H1 (cell line): ENCODE results near the gene CADM1. TPM values are rescaled to one million over a fixed set of nuclear protein-coding genes. Genes with fewer than 3 reads are reported as not detected.

Experiments used
- CTCF ChIA-PET: fragments of 300-600 bp; sonication (Branson Sonifier 250); formaldehyde crosslinking; loops from one replicate; lab custom pipeline; 2021; ENCODE audit not compliant: partially characterized antibody; lab: Charles Lee
- POLR2A ChIA-PET: fragments of 300-600 bp; sonication (Branson Sonifier 250); formaldehyde crosslinking; loops from one replicate; lab custom pipeline; 2021; ENCODE audit warnings: inconsistent platforms; ENCODE audit not compliant: partially characterized antibody; lab: Charles Lee
- DNase-seq, 2 experiments: peaks; one replicate each; pipeline versions ENCODE4 v3.0.0 to v3.0.0-alpha.2; 2010 to 2022; ENCODE audit warnings: low spot score in 2 of 2, low read depth in 1 of 2, mixed read lengths in 1 of 2
- FAIRE-seq: peaks from 2 replicates; lab custom pipeline; 2011; peaks lifted over from hg19 to GRCh38; lab: Jason Lieb, UNC
- H2AFZ ChIP-seq: 2 replicates; pipeline ENCODE4 v1.8.1; 2012; ENCODE audit warnings: low read length, inconsistent platforms
- H2AK5ac ChIP-seq: 2 replicates; pipeline ENCODE4 v1.6.1; 2013; ENCODE audit warnings: low read depth, low read length
- H2BK120ac ChIP-seq: replicated peaks from 2 replicates; pipeline ENCODE3; 2013; ENCODE audit warnings: low read depth, low read length, inconsistent platforms
- H2BK12ac ChIP-seq: 2 replicates; pipeline ENCODE4 v1.6.1; 2013; ENCODE audit warnings: low read depth, low read length
- H2BK15ac ChIP-seq: 2 replicates; pipeline ENCODE4 v1.6.1; 2013; ENCODE audit warnings: low read length
- H2BK20ac ChIP-seq: 2 replicates; pipeline ENCODE4 v1.6.1; 2013; ENCODE audit warnings: low read length
- H2BK5ac ChIP-seq: 2 replicates; pipeline ENCODE4 v1.6.1; 2013; ENCODE audit warnings: low read depth, low read length
- H3K14ac ChIP-seq: 2 replicates; pipeline ENCODE4 v1.6.1; 2013; ENCODE audit warnings: inconsistent platforms; ENCODE audit not compliant: insufficient read length
- H3K18ac ChIP-seq: 2 replicates; pipeline ENCODE4 v1.6.1; 2013; ENCODE audit warnings: low read length; ENCODE audit errors: extremely low read depth
- H3K23ac ChIP-seq: 2 replicates; pipeline ENCODE4 v1.6.1; 2013; ENCODE audit warnings: inconsistent platforms; ENCODE audit not compliant: insufficient read length
- H3K23me2 ChIP-seq: 2 replicates; pipeline ENCODE4 v1.6.1; 2013; ENCODE audit warnings: low read depth, low read length
- H3K27ac ChIP-seq: 2 replicates; pipeline ENCODE4 v1.6.1; 2011; ENCODE audit warnings: low read depth, low read length, inconsistent platforms
- H3K27me3 ChIP-seq, 4 experiments: replicated peaks in 1 of 4; 1 replicate in 1 of 4; 2 replicates in 3 of 4; pipeline versions ENCODE4 v1.6.1 to v1.8.1; 2011 to 2013; ENCODE audit warnings: low read length in 3 of 4, mild to moderate bottlenecking in 3 of 4, inconsistent platforms in 2 of 4, mixed read lengths in 2 of 4, moderate library complexity in 1 of 4; ENCODE audit not compliant: control insufficient read depth in 3 of 4, insufficient read depth in 3 of 4; ENCODE audit errors: extremely low read depth in 1 of 4
- H3K36me3 ChIP-seq, 4 experiments: 2 replicates each; pipeline versions ENCODE4 v1.6.1 to v1.8.1; 2011 to 2013; ENCODE audit warnings: mild to moderate bottlenecking in 4 of 4, low read length in 3 of 4, moderate library complexity in 2 of 4, control low read depth in 1 of 4, inconsistent platforms in 1 of 4; ENCODE audit not compliant: insufficient read depth in 4 of 4, control insufficient read depth in 2 of 4
- H3K4ac ChIP-seq: replicated peaks from 2 replicates; pipeline ENCODE3; 2013; ENCODE audit warnings: low read length, low read depth, mixed read lengths, inconsistent platforms; ENCODE audit not compliant: insufficient read length
- H3K4me1 ChIP-seq, 4 experiments: replicated peaks in 1 of 4; 1 replicate in 1 of 4; 2 replicates in 3 of 4; pipeline versions ENCODE4 v1.6.1 to v1.8.1; 2011 to 2013; ENCODE audit warnings: low read length in 3 of 4, inconsistent platforms in 2 of 4, mixed read lengths in 1 of 4; ENCODE audit not compliant: insufficient read depth in 4 of 4, control insufficient read depth in 3 of 4
- H3K4me2 ChIP-seq, 2 experiments: 2 replicates each; pipeline versions ENCODE4 v1.6.1 to v1.8.1; 2011 to 2013; ENCODE audit warnings: low read depth in 2 of 2, low read length in 2 of 2, control low read depth in 1 of 2, inconsistent platforms in 1 of 2, mild to moderate bottlenecking in 1 of 2; ENCODE audit not compliant: insufficient read depth in 1 of 2
- H3K4me3 ChIP-seq, 4 experiments: fragments of 200-600, 300-600 bp in 1 of 4; sonication (generic), shearing (Covaris generic), sonication (Bioruptor Twin) in 1 of 4; 2 replicates each; pipeline versions ENCODE4 v1.5.1 to v1.8.1; 2011 to 2016; ENCODE audit warnings: low read length in 4 of 4, low read depth in 3 of 4, control low read depth in 2 of 4, inconsistent platforms in 2 of 4, mild to moderate bottlenecking in 2 of 4, mixed read lengths in 1 of 4, moderate library complexity in 1 of 4; ENCODE audit not compliant: insufficient read depth in 2 of 4; ENCODE audit errors: extremely low read depth in 1 of 4
- H3K56ac ChIP-seq: replicated peaks from 2 replicates; pipeline ENCODE3; 2013; ENCODE audit warnings: low read depth, mild to moderate bottlenecking, mixed read lengths, low read length, inconsistent platforms; ENCODE audit not compliant: insufficient read length
- H3K79me1 ChIP-seq: 2 replicates; pipeline ENCODE4 v1.6.1; 2013; ENCODE audit warnings: low read depth, low read length, control low read depth
- H3K79me2 ChIP-seq, 2 experiments: 2 replicates each; pipeline versions ENCODE4 v1.6.1 to v1.8.1; 2012 to 2013; ENCODE audit warnings: low read length in 2 of 2, mild to moderate bottlenecking in 2 of 2, inconsistent platforms in 1 of 2; ENCODE audit not compliant: insufficient read depth in 2 of 2, control insufficient read depth in 1 of 2
- H3K9ac ChIP-seq, 4 experiments: replicated peaks in 1 of 4; 1 replicate in 1 of 4; 2 replicates in 3 of 4; pipeline versions ENCODE4 v1.6.1 to v1.8.1; 2011 to 2013; ENCODE audit warnings: low read depth in 3 of 4, low read length in 3 of 4, control low read depth in 2 of 4, mild to moderate bottlenecking in 2 of 4, moderate library complexity in 2 of 4, inconsistent platforms in 1 of 4; ENCODE audit errors: extremely low read depth in 1 of 4
- H3K9me3 ChIP-seq, 2 experiments: 2 replicates each; pipeline versions ENCODE4 v1.6.1 to v1.8.1; 2012 to 2013; ENCODE audit warnings: mild to moderate bottlenecking in 2 of 2, moderate library complexity in 2 of 2, control low read depth in 1 of 2, inconsistent platforms in 1 of 2, low read depth in 1 of 2, low read length in 1 of 2, mixed read lengths in 1 of 2; ENCODE audit not compliant: insufficient read depth in 2 of 2
- H4K20me1 ChIP-seq, 2 experiments: replicated peaks in 1 of 2; 2 replicates each; pipeline versions ENCODE3 to v1.8.1; 2011 to 2013; ENCODE audit warnings: inconsistent platforms in 2 of 2, low read length in 2 of 2, mild to moderate bottlenecking in 1 of 2; ENCODE audit not compliant: insufficient read depth in 2 of 2, control insufficient read depth in 1 of 2
- H4K5ac ChIP-seq: 2 replicates; pipeline ENCODE4 v1.6.1; 2013; ENCODE audit warnings: low read length, low read depth, mixed read lengths, inconsistent platforms; ENCODE audit not compliant: insufficient read length
- H4K8ac ChIP-seq: 2 replicates; pipeline ENCODE4 v1.8.0; 2013; ENCODE audit warnings: mild to moderate bottlenecking, moderate library complexity, low read length, inconsistent platforms; ENCODE audit not compliant: insufficient read depth; ENCODE audit errors: extremely low read depth
- H4K91ac ChIP-seq: replicated peaks from 2 replicates; pipeline ENCODE3; 2013; ENCODE audit warnings: low read length, mixed read lengths, inconsistent platforms; ENCODE audit not compliant: insufficient read length
- ATF2 ChIP-seq: IDR thresholded peaks from 2 replicates; pipeline ENCODE4 v1.6.1; 2012; ENCODE audit warnings: low read length, inconsistent platforms
- GTF2F1 ChIP-seq: IDR thresholded peaks from 2 replicates; pipeline ENCODE4 v1.6.1; 2012; ENCODE audit warnings: low read depth, low read length, improper control_type of control experiment, borderline replicate concordance
- KDM5A ChIP-seq: fragments of 200-600 bp; IDR thresholded peaks from 2 replicates; pipeline ENCODE4 v1.7.1; 2012; ENCODE audit warnings: mild to moderate bottlenecking, low read length, inconsistent platforms, mixed read lengths
- MAFK ChIP-seq: IDR thresholded peaks from 2 replicates; pipeline ENCODE4 v1.6.1; 2012; ENCODE audit warnings: low read depth, mild to moderate bottlenecking, improper control_type of control experiment, low read length
- POU5F1 ChIP-seq: IDR thresholded peaks from 2 replicates; pipeline ENCODE4 v1.6.1; 2011; ENCODE audit warnings: low read depth, mild to moderate bottlenecking, low read length, moderate library complexity
- SP4 ChIP-seq: IDR thresholded peaks from 2 replicates; pipeline ENCODE4 v1.6.1; 2012; ENCODE audit warnings: low read length, inconsistent platforms
- TAF1 ChIP-seq: IDR thresholded peaks from 2 replicates; pipeline ENCODE4 v1.6.1; 2011; ENCODE audit warnings: mild to moderate bottlenecking, low read depth, low read length
- WGBS, 2 experiments: shearing (Covaris generic) in 1 of 2; methylation state at CpG; one replicate each; pipeline versions ENCODE4 v1.1.6 to v1.1.7; 2013 to 2015; ENCODE audit warnings: low lambda C conversion rate in 2 of 2, mixed read lengths in 2 of 2, inconsistent platforms in 1 of 2, low coverage in 1 of 2, missing lambda C conversion rate in 1 of 2; ENCODE audit not compliant: insufficient replicate concordance in 2 of 2, insufficient coverage in 1 of 2, insufficient read length in 1 of 2; ENCODE audit errors: extremely low coverage in 1 of 2, missing lambda C conversion rate in 1 of 2; 5-methylcytosine and 5-hydroxymethylcytosine counted together
- polyA plus RNA-seq, 7 experiments: library from polyadenylated mRNA; depleted of rRNA in 3 of 7; stranded (reverse) in 5 of 7; unstranded in 2 of 7; fragments of >200 nt in 5 of 7; fragments of 200-250 nt in 2 of 7; gene quantifications; 1 replicate in 5 of 7; 2 replicates in 1 of 7; 4 replicates in 1 of 7; pipeline versions ENCODE4 v1.2.1 to v1.2.3, GENCODE V29; 2011 to 2013; ENCODE audit warnings: missing spikeins in 2 of 7, mixed read lengths in 2 of 7
- total RNA-seq: library from RNA; stranded (reverse); fragmentation: NEBNext Ultra II Directional; extraction: Animal tissue kit (Norgen Biotek cat#: 25700); gene quantifications from 2 replicates; pipeline ENCODE4 v1.2.1, GENCODE V29; 2021

Gene CADM1
- total and polyA plus RNA-seq, 2 of the 8 experiments (the other 6 are each of a cell fraction or from before 2014, with no cell fraction given): 8.3 to 25.3 TPM

- no peak overlapping the region for H4K91ac ChIP-seq
- DNase-seq (no peak), FAIRE-seq (no peak)
- CTCF ChIA-PET: interaction anchor here (0.7 to 2.3 kb wide), 7 partner anchors 9 to 432 kb away, joined by 3 to 19 read pairs (median 3); no protein-coding TSS in a partner anchor
- H4K8ac ChIP-seq: no peak overlapping the region
- H3K56ac ChIP-seq: no peak overlapping the region
- no peaks in the 10 kb centered on the region for H4K20me1 ChIP-seq
- POLR2A ChIA-PET: no interaction called here
- no peak overlapping the region for H3K4me3 ChIP-seq
- no peaks in the 10 kb centered on the region for H3K23me2 ChIP-seq
- no peaks in the 10 kb centered on the region for H3K79me1 ChIP-seq
- H3K9me3 ChIP-seq: no peaks in the 10 kb centered on the region
- H3K36me3 ChIP-seq: no peaks in the 10 kb centered on the region
- no peaks in the 10 kb centered on the region for H3K27me3 ChIP-seq
- H3K23ac ChIP-seq: no peak overlapping the region
- H2BK120ac ChIP-seq: no peak overlapping the region
- H3K4ac ChIP-seq: no peak overlapping the region
- no peak overlapping the region for H2AFZ ChIP-seq
- no peak overlapping the region for H3K14ac ChIP-seq
- WGBS, 2 experiments: 72% methylated on average over 4 of the region's 4 CpGs; no CpG with 5 or more reads in 1 of the 2 experiments
- no peak overlapping the region for H3K27ac ChIP-seq
- peaks cover 0 to 3% (median under 1%) of the 10 kb centered on the region in 4 experiments; a peak in 4 of 7 replicates for H3K4me1 ChIP-seq
- H2BK20ac ChIP-seq: no peak overlapping the region
- no peak overlapping the region for H2BK5ac ChIP-seq
- no peak overlapping the region for H4K5ac ChIP-seq
- H3K9ac ChIP-seq: no peak overlapping the region
- no peaks in the 10 kb centered on the region for H3K79me2 ChIP-seq
- H3K4me2 ChIP-seq: no peak overlapping the region
- H2BK12ac ChIP-seq: no peak overlapping the region
- H2AK5ac ChIP-seq: no peak overlapping the region
- no peak overlapping the region for H2BK15ac ChIP-seq
- no peak overlapping the region for H3K18ac ChIP-seq
- TF ChIP-seq GTF2F1: no peak
- no peak for TF ChIP-seq ATF2
- no peak for TF ChIP-seq MAFK
- TF ChIP-seq KDM5A: no peak
- TF ChIP-seq POU5F1: no peak
- TF ChIP-seq TAF1: no peak
- no peak for TF ChIP-seq SP4
Measured at GRCh38 chr11:115207166-115207591, 297.0 kb downstream of the CADM1 start.
